K562 (cell line): ENCODE measurements around the gene TRIM25. TPM values are rescaled to one million over a fixed set of nuclear protein-coding genes. Genes with fewer than 3 reads are reported as not detected.

ENCODE experiments used
- CBFB ChIP-seq: sonication (generic); formaldehyde crosslinking; IDR thresholded peaks from 2 replicates; pipeline ENCODE4 v1.4.0; 2020; ENCODE audit warnings: mild to moderate bottlenecking, missing genetic modification reagents
- CBX1 ChIP-seq: sonication (generic); IDR thresholded peaks from 2 replicates; pipeline ENCODE4 v1.6.1; 2016; ENCODE audit warnings: antibody characterized with exemption, low read depth, mild to moderate bottlenecking
- CGGBP1 ChIP-seq: fragments of 250-450 bp; sonication (Bioruptor Pico); IDR thresholded peaks from 2 replicates; pipeline ENCODE4 v1.9.0; 2021; ENCODE audit warnings: mild to moderate bottlenecking
- FOXA1 ChIP-seq: fragments of 450-650 bp; IDR thresholded peaks from 2 replicates; pipeline ENCODE4 v1.6.1; 2016; ENCODE audit warnings: mild to moderate bottlenecking, borderline replicate concordance
- GMEB1 ChIP-seq: fragments of 250-450 bp; sonication (Bioruptor Pico); IDR thresholded peaks from 2 replicates; pipeline ENCODE4 v1.4.0; 2020; ENCODE audit warnings: mild to moderate bottlenecking
- HNRNPH1 ChIP-seq: fragments of 200-400 bp; formaldehyde crosslinking; optimal IDR thresholded peaks from 2 replicates; pipeline ENCODE3; 2017; ENCODE audit warnings: low read depth, mild to moderate bottlenecking, low read length, moderate library complexity
- LCOR ChIP-seq: sonication (generic); formaldehyde crosslinking; IDR thresholded peaks from 2 replicates; pipeline ENCODE4 v1.8.0; 2022; ENCODE audit warnings: mild to moderate bottlenecking, missing genetic modification reagents
- MXD1 ChIP-seq: fragments of 250-450 bp; sonication (Bioruptor Pico); IDR thresholded peaks from 2 replicates; pipeline ENCODE4 v1.8.0; 2021; ENCODE audit warnings: borderline replicate concordance, mild to moderate bottlenecking, moderate library complexity; ENCODE audit not compliant: poor library complexity, severe bottlenecking
- NFE2L1 ChIP-seq: fragments of 450-650 bp; IDR thresholded peaks from 2 replicates; pipeline ENCODE4 v1.6.1; 2016; ENCODE audit warnings: missing genetic modification characterization, low read depth, mild to moderate bottlenecking, missing compliant biosample characterization, moderate library complexity, borderline replicate concordance
- NR2C1 ChIP-seq, 2 experiments: fragments of 450-650 bp; IDR thresholded peaks; 2 replicates each; pipeline ENCODE4 v1.6.1; 2017; ENCODE audit warnings: mild to moderate bottlenecking in 2 of 2, antibody characterized with exemption in 1 of 2, inconsistent platforms in 1 of 2, missing compliant biosample characterization in 1 of 2, missing genetic modification characterization in 1 of 2
- NR4A1 ChIP-seq, 2 experiments: fragments of 250-450 bp in 1 of 2; fragments of 450-650 bp in 1 of 2; sonication (Bioruptor Pico) in 1 of 2; IDR thresholded peaks; 2 replicates each; pipeline versions ENCODE4 v1.4.0 to v1.6.1; 2016 to 2020; ENCODE audit warnings: mild to moderate bottlenecking in 2 of 2, missing compliant biosample characterization in 1 of 2, missing genetic modification characterization in 1 of 2, moderate library complexity in 1 of 2
- PCBP2 ChIP-seq: fragments of 200-400 bp; formaldehyde crosslinking; IDR thresholded peaks from 2 replicates; pipeline ENCODE4 v1.6.1; 2018; ENCODE audit warnings: low read length, low read depth, mild to moderate bottlenecking, moderate library complexity; ENCODE audit not compliant: poor library complexity, severe bottlenecking
- PHB2 ChIP-seq: fragments of 450-650 bp; IDR thresholded peaks from 2 replicates; pipeline ENCODE4 v1.6.1; 2017; ENCODE audit warnings: low read depth
- POLR2H ChIP-seq: IDR thresholded peaks from 2 replicates; pipeline ENCODE4 v1.6.1; 2016; ENCODE audit warnings: missing genetic modification characterization, low read depth, mild to moderate bottlenecking, control low read depth, missing compliant biosample characterization, moderate library complexity
- POU5F1 ChIP-seq: fragments of 150-350 bp; IDR thresholded peaks from 2 replicates; pipeline ENCODE4 v1.6.1; 2014; ENCODE audit warnings: borderline replicate concordance, low read length, low read depth, mild to moderate bottlenecking; ENCODE audit not compliant: partially characterized antibody
- TAL1 ChIP-seq: fragments of 450-650 bp; IDR thresholded peaks from 2 replicates; pipeline ENCODE4 v1.6.1; 2016; ENCODE audit warnings: mild to moderate bottlenecking
- TSHZ1 ChIP-seq: fragments of 250-450 bp; sonication (Bioruptor Pico); IDR thresholded peaks from 2 replicates; pipeline ENCODE4 v1.4.0; 2020; ENCODE audit warnings: mild to moderate bottlenecking, moderate library complexity
- ZBED1 ChIP-seq: IDR thresholded peaks from 2 replicates; pipeline ENCODE4 v1.6.1; 2014
- ZNF239 ChIP-seq: fragments of 250-450 bp; sonication (Bioruptor Pico); IDR thresholded peaks from 2 replicates; pipeline ENCODE4 v1.4.0; 2020; ENCODE audit warnings: mild to moderate bottlenecking
- ZNF3 ChIP-seq: fragments of 250-450 bp; sonication (Bioruptor Pico); IDR thresholded peaks from 2 replicates; pipeline ENCODE4 v1.5.0; 2021; ENCODE audit warnings: mild to moderate bottlenecking, moderate library complexity
- ZNF764 ChIP-seq: fragments of 250-450 bp; sonication (Bioruptor Pico); IDR thresholded peaks from 2 replicates; pipeline ENCODE4 v1.4.0; 2020; ENCODE audit warnings: low read depth, mild to moderate bottlenecking, moderate library complexity
- polyA plus RNA-seq, 8 experiments: library from polyadenylated mRNA; depleted of rRNA in 4 of 8; stranded (reverse) in 5 of 8; unstranded in 3 of 8; fragments of >200 nt; fragmentation: Nextera tagmentation in 2 of 8; fragmentation: Illumina TruSeq in 1 of 8; extraction: Ambion mirVana in 2 of 8; extraction: Trizol in 1 of 8; gene quantifications; 2 replicates each; pipeline versions ENCODE4 v1.2.1 to v1.2.3, GENCODE V29; 2011 to 2014; ENCODE audit warnings: inconsistent platforms in 1 of 8, missing spikeins in 1 of 8
- total RNA-seq, 7 experiments: library from RNA; depleted of rRNA in 6 of 7; stranded (reverse); fragments of >200 nt in 6 of 7; fragmentation: Illumina TruSeq in 2 of 7; extraction: Trizol in 2 of 7; gene quantifications; 2 replicates each; pipeline versions ENCODE4 v1.2.1 to v1.2.3, GENCODE V29; 2011 to 2021; ENCODE audit warnings: low replicate concordance in 1 of 7
- TF ChIP-seq, protein P1 (sequence below): fragments of 450-650 bp; formaldehyde crosslinking; IDR thresholded peaks from 2 replicates; pipeline ENCODE4 v1.4.0; 2020; ENCODE audit warnings: mild to moderate bottlenecking

TRIM25 gene
- total and polyA plus RNA-seq, 9 of the 15 experiments (the other 6 are each of a cell fraction or from before 2014, with no cell fraction given) = 5.9 to 49.5 (median 24.5) TPM

GRCh38 chr17:56876766-56877179 is 37.1 kb downstream of the TRIM25 start (continued):
- TF ChIP-seq GMEB1 = no peak
- no peak for TF ChIP-seq POU5F1
- TF ChIP-seq ZNF764 (CRISPR knock-in tag) = no peak
- TF ChIP-seq MXD1 (CRISPR knock-in tag) = no peak
- TF ChIP-seq POLR2H (tag) = no peak
- TF ChIP-seq ZBED1 = no peak
- no peak for TF ChIP-seq CGGBP1
- TF ChIP-seq, protein P1, sequence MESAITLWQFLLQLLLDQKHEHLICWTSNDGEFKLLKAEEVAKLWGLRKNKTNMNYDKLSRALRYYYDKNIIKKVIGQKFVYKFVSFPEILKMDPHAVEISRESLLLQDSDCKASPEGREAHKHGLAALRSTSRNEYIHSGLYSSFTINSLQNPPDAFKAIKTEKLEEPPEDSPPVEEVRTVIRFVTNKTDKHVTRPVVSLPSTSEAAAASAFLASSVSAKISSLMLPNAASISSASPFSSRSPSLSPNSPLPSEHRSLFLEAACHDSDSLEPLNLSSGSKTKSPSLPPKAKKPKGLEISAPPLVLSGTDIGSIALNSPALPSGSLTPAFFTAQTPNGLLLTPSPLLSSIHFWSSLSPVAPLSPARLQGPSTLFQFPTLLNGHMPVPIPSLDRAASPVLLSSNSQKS = no peak
- TF ChIP-seq TSHZ1 = no peak
- no peak for TF ChIP-seq HNRNPH1
- TF ChIP-seq ZNF3 (CRISPR knock-in tag) = no peak
- no peak for TF ChIP-seq NR2C1 (IDR thresholded peaks at IDR 0.05)
- TF ChIP-seq NR2C1 (tag; IDR thresholded peaks at IDR 0.05) = no peak
- TF ChIP-seq ZNF239 (CRISPR knock-in tag) = 0 out of 2 replicates have a peak, but pooled peaks have one; percentile 29
- no peak for TF ChIP-seq CBX1
- TF ChIP-seq CBFB = no peak
- peak; percentile 38; the same call in 1 of the 2 replicates for TF ChIP-seq TAL1
- no peak for TF ChIP-seq PHB2
- no peak for TF ChIP-seq FOXA1
- TF ChIP-seq NR4A1 (CRISPR knock-in tag; IDR thresholded peaks at IDR 0.05) = 0 out of 2 replicates have a peak, but pooled peaks have one; percentile 51
- TF ChIP-seq NR4A1 (tag; IDR thresholded peaks at IDR 0.05) = peak; percentile 42; the same call in 1 of the 2 replicates
- no peak for TF ChIP-seq NFE2L1 (tag)
- no peak for TF ChIP-seq PCBP2
- no peak for TF ChIP-seq LCOR (CRISPR knock-in tag)
